K562 (cell line): ENCODE data around the gene SLC16A6. TPM values are rescaled to one million over a fixed set of nuclear protein-coding genes. Genes with fewer than 3 reads are reported as not detected.
A peak's percentile ranks its signal among the peaks of the same experiment; 100 is the strongest.

Experiments used
- CHD4 ChIP-seq: fragments of 200-600 bp; sonication (generic); IDR thresholded peaks from 3 replicates; pipeline ENCODE4 v1.6.1; 2012; ENCODE audit warnings: low read depth, mild to moderate bottlenecking, mixed read lengths, low read length, inconsistent platforms; ENCODE audit not compliant: insufficient read depth, insufficient replicate concordance, poor library complexity, severe bottlenecking
- MTF1 ChIP-seq: fragments of 250-450 bp; sonication (Bioruptor Pico); IDR thresholded peaks from 2 replicates; pipeline ENCODE4 v1.9.0; 2021; ENCODE audit warnings: moderate library complexity, mild to moderate bottlenecking, inconsistent platforms, borderline replicate concordance
- PHF21A ChIP-seq: fragments of 450-650 bp; IDR thresholded peaks from 2 replicates; pipeline ENCODE4 v1.6.1; 2017; ENCODE audit warnings: low read depth, borderline replicate concordance
- ZMIZ1 ChIP-seq, 2 experiments: fragments of 150-350 bp in 1 of 2; IDR thresholded peaks; 2 replicates each; pipeline ENCODE4 v1.6.1; 2012 to 2016; ENCODE audit warnings: low read depth in 2 of 2, low read length in 2 of 2, mild to moderate bottlenecking in 1 of 2, moderate library complexity in 1 of 2
- ZNF639 ChIP-seq, 2 experiments: fragments of 200-800 bp in 1 of 2; sonication (Bioruptor generic) in 1 of 2; sonication (generic) in 1 of 2; formaldehyde crosslinking in 1 of 2; IDR thresholded peaks in 1 of 2; conservative IDR thresholded peaks in 1 of 2; 2 replicates each; pipeline versions ENCODE4 v1.5.0 to v1.6.1; 2016 to 2020; ENCODE audit warnings: missing compliant biosample characterization in 1 of 2, missing genetic modification characterization in 1 of 2, missing genetic modification reagents in 1 of 2
- ZNF668 ChIP-seq: fragments of 250-450 bp; sonication (Bioruptor Pico); IDR thresholded peaks from 2 replicates; pipeline ENCODE4 v1.8.0; 2022; ENCODE audit warnings: mild to moderate bottlenecking, inconsistent platforms
- ZNF778 ChIP-seq: fragments of 450-650 bp; formaldehyde crosslinking; IDR thresholded peaks from 2 replicates; pipeline ENCODE4 v1.4.0; 2020; ENCODE audit warnings: mild to moderate bottlenecking, moderate library complexity
- polyA plus RNA-seq, 8 experiments: library from polyadenylated mRNA; depleted of rRNA in 4 of 8; stranded (reverse) in 5 of 8; unstranded in 3 of 8; fragments of >200 nt; fragmentation: Nextera tagmentation in 2 of 8; fragmentation: Illumina TruSeq in 1 of 8; extraction: Ambion mirVana in 2 of 8; extraction: Trizol in 1 of 8; gene quantifications; 2 replicates each; pipeline versions ENCODE4 v1.2.1 to v1.2.3, GENCODE V29; 2011 to 2014; ENCODE audit warnings: inconsistent platforms in 1 of 8, missing spikeins in 1 of 8
- total RNA-seq, 7 experiments: library from RNA; depleted of rRNA in 6 of 7; stranded (reverse); fragments of >200 nt in 6 of 7; fragmentation: Illumina TruSeq in 2 of 7; extraction: Trizol in 2 of 7; gene quantifications; 2 replicates each; pipeline versions ENCODE4 v1.2.1 to v1.2.3, GENCODE V29; 2011 to 2021; ENCODE audit warnings: low replicate concordance in 1 of 7
- TF ChIP-seq, protein P1 (sequence below): fragments of 250-450 bp; sonication (Bioruptor Pico); IDR thresholded peaks from 2 replicates; pipeline ENCODE4 v1.9.0; 2021; ENCODE audit warnings: mild to moderate bottlenecking, inconsistent platforms

SLC16A6 gene
- total and polyA plus RNA-seq, 9 of the 15 experiments (the other 6 are each of a cell fraction or from before 2014, with no cell fraction given), result 0.05 to 0.31 (median 0.15) TPM

DNA sequence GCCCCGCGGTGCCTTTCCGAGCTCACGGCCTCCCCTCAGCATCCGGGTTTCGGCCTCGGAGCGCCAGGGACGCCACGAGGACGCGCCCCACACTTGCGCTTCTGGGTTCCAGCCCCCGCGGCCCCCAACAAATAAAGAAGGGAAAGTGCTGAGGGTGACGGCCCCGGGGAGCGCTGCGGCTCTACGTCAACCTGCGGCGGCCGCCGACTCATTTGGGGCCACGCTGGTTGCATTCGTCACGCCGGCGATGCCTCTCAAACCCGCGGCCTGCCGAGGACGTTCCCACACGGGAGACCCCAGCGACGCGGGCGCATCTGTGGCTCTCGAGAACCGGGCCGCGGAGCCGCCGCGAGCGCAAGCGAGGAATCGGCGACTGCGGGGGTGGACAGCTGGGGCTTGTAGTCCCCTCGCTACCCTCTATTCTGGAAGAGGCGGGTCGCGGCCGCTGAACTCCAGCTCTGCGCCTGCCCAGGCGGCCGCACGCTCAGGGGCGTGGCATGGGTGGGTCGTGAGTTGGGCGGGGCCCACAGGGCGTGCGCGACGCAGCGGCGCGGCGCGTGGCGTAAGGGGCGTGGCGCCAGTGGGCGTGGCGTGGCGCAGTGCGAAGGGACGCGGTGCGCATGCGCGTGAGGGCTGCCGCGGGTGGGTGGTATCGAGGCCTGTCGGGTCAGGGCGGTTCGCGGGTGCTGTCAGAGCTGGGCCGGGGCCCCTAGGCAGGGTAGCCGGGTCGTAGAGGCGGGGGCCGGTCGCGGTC is 43.3 kb downstream of the SLC16A6 start, which contains the start of gene AMZ2 (continued):
- no peak for TF ChIP-seq ZMIZ1 (IDR thresholded peaks at IDR 0.05; ENCODE audit: low read depth in 2 of 2, low read length in 2 of 2)
- TF ChIP-seq PHF21A, result no peak
- TF ChIP-seq ZNF668 (CRISPR knock-in tag), result no peak
- no peak for TF ChIP-seq MTF1 (CRISPR knock-in tag)
- peak in 1 of 2 experiments; percentile 46; a peak in 1 of 4 replicates for TF ChIP-seq ZNF639 (CRISPR knock-in tag; conservative IDR thresholded peaks at IDR 0.05 in 1 of 2, IDR thresholded peaks at IDR 0.05 in 1 of 2)
- TF ChIP-seq CHD4, result no peak
- TF ChIP-seq ZNF778 (CRISPR knock-in tag), result no peak
- TF ChIP-seq, protein P1, sequence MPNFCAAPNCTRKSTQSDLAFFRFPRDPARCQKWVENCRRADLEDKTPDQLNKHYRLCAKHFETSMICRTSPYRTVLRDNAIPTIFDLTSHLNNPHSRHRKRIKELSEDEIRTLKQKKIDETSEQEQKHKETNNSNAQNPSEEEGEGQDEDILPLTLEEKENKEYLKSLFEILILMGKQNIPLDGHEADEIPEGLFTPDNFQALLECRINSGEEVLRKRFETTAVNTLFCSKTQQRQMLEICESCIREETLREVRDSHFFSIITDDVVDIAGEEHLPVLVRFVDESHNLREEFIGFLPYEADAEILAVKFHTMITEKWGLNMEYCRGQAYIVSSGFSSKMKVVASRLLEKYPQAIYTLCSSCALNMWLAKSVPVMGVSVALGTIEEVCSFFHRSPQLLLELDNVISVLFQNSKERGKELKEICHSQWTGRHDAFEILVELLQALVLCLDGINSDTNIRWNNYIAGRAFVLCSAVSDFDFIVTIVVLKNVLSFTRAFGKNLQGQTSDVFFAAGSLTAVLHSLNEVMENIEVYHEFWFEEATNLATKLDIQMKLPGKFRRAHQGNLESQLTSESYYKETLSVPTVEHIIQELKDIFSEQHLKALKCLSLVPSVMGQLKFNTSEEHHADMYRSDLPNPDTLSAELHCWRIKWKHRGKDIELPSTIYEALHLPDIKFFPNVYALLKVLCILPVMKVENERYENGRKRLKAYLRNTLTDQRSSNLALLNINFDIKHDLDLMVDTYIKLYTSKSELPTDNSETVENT (CRISPR knock-in tag), result 0 out of 2 replicates have a peak, but pooled peaks have one; percentile 61
